Activated naive CD4-positive, alpha-beta T cell treated with anti-CD3 and anti-CD28 coated beads for 36 hours (primary cell): ENCODE measurements around the gene ARHGEF16. TPM values are rescaled to one million over a fixed set of nuclear protein-coding genes. Genes with fewer than 3 reads are reported as not detected.

Source experiments
- CTCF ChIA-PET: fragments of 350-600 bp; sonication (Branson Sonifier 250); formaldehyde crosslinking; loops from one replicate; lab custom pipeline; 2021; ENCODE audit warnings: antibody characterized with exemption; lab: Charles Lee
- DNase-seq: peaks from one replicate; pipeline ENCODE4 v3.0.0-alpha.2; 2020
- H3K27ac Mint-ChIP-seq: one replicate; pipeline ENCODE4 v1.8.0; 2021; ENCODE audit warnings: mild to moderate bottlenecking, mixed read lengths
- H3K27me3 Mint-ChIP-seq: one replicate; pipeline ENCODE4 v1.8.0; 2021; ENCODE audit warnings: low read depth, mixed read lengths
- H3K36me3 Mint-ChIP-seq: one replicate; pipeline ENCODE4 v1.8.0; 2021; ENCODE audit warnings: low read depth, mixed read lengths
- H3K4me1 Mint-ChIP-seq: one replicate; pipeline ENCODE4 v1.8.0; 2021; ENCODE audit warnings: low read depth, mixed read lengths
- H3K4me3 Mint-ChIP-seq: one replicate; pipeline ENCODE4 v1.8.0; 2021; ENCODE audit warnings: mild to moderate bottlenecking, moderate library complexity, mixed read lengths
- H3K9me3 Mint-ChIP-seq: one replicate; pipeline ENCODE4 v1.8.0; 2021; ENCODE audit warnings: mixed read lengths
- intact Hi-C: fragments of 100-400 bp; cut with micrococcal nuclease; formaldehyde crosslinking; loops from one replicate; pipeline ENCODE4 v1.15.1; 2023
- total RNA-seq, 2 experiments: library from RNA; stranded (reverse); gene quantifications; one replicate each; pipeline ENCODE4 v1.2.3, GENCODE V29; 2021

Gene ARHGEF16
- total RNA-seq, 2 experiments from 2014 or later = 0.17 TPM

DNA sequence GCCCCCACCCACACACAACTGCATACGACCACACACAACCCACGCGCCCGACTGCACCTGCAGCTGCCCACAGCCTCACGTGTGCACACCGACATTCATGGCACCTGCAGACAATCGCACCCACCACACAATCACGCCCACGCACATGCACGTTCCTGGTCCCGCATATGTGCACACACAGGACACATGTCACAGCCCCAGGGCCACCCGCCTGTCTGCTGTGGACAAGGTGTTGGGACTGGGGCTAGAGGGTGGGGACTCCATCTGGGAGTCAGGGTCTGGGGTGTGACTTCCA, 56.4 kb downstream of the ARHGEF16 start:
- CTCF ChIA-PET = no interaction called here
- Mint-ChIP-seq H3K36me3 (no peaks in the 10 kb centered on the region), H3K9me3 (no peaks in the 10 kb centered on the region), H3K27me3 (no peaks in the 10 kb centered on the region), H3K4me1 (no peaks in the 10 kb centered on the region), H3K27ac (no peak overlapping the region), H3K4me3 (no peak overlapping the region)
- DNase-seq = no peak
- intact Hi-C loops = no loop called here

DNA sequence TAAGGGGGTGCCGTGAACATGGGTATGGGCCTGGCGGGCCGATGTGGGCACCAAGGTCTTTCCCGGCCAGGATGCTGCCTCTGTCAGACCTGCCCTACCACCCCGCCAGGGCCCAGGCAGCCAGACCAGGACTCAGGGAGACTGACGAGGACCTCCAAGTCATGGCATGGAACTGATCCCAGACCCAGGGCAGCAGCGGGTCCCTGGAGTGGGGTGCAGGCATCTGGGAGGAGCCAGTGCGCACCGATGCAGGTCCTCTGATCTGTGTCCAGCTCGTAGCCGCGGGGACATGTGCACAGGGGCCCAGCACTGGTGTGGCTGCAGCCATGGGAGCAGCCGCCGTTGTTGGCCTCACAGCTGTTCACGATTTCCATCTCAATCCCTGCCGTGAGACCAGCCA, 56.8 kb downstream of the ARHGEF16 start:
- Mint-ChIP-seq H3K4me1 (no peaks in the 10 kb centered on the region), H3K4me3 (no peak overlapping the region), H3K36me3 (no peaks in the 10 kb centered on the region), H3K27me3 (no peaks in the 10 kb centered on the region), H3K27ac (no peak overlapping the region), H3K9me3 (no peaks in the 10 kb centered on the region)
- CTCF ChIA-PET = no interaction called here
- no peak for DNase-seq
- intact Hi-C loops = no loop called here

DNA sequence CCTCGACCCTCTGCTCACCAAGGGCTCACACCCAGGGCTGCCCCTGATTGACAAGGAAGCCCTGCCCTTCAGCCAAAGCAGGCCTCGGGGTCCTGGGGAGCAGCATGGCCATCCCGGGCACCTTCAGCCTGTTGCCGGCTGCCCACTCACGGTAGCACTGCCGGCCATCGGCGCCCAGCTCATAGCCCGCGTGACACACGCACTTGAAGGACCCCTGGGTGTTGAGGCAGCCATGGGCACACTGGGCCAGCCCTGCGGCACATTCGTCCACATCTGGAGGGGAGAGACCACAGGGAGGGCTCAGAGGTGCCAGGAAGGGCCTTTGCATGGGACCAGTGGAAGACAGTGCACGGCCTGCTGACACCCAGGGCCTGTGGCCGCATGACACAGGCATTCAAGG, 57.4 kb downstream of the ARHGEF16 start:
- Mint-ChIP-seq H3K27me3 (no peaks in the 10 kb centered on the region), H3K36me3 (no peaks in the 10 kb centered on the region), H3K4me3 (no peak overlapping the region), H3K27ac (no peak overlapping the region), H3K4me1 (no peaks in the 10 kb centered on the region), H3K9me3 (no peaks in the 10 kb centered on the region)
- intact Hi-C loops = no loop called here
- CTCF ChIA-PET = no interaction called here
- DNase-seq = no peak

DNA sequence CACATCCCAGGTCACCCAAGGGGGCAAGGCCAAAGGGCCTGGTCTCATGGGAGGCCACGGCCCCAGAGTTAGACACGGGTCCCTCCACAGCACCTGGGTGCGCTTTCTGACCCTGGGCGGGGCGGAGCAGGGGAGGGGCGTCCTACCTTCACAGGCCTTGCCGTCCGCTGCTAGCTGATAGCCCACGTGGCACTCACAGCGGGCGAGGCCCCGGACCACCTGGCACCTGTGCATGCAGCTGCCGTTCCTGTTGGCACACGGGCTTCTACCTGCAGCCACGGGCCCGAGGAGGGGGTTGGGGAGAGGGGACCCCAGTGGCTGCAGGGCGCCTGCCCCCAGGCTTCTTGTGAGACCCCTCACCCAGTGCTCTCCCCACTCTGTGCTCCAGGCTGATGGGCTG, 59.9 kb downstream of the ARHGEF16 start:
- CTCF ChIA-PET = no interaction called here
- DNase-seq = no peak
- intact Hi-C loops = no loop called here
- no peaks in the 10 kb centered on the region for H3K36me3 Mint-ChIP-seq
- no peaks in the 10 kb centered on the region for H3K27me3 Mint-ChIP-seq
- H3K4me1 Mint-ChIP-seq = no peaks in the 10 kb centered on the region
- H3K9me3 Mint-ChIP-seq = no peaks in the 10 kb centered on the region
- H3K4me3 Mint-ChIP-seq = no peak overlapping the region
- no peak overlapping the region for H3K27ac Mint-ChIP-seq

DNA sequence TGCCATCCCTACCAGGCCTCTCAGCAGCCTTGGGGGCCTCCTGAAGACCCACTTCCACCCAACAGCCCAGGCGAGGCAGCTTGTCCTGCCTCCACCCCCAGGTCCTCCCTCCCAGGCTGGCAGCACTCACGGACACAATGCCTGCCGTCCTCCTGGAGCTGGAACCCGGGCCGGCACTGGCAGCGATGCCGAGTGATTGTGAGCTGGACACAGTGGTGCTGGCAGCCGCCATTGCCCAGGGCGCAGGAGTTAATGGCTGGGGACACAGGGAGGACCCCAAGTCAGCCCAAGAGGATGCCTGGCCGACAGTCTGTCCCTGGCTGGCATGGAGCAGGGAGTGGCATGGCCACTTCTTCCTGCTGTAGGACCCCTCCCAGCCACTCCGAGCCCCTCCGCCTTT, 60.8 kb downstream of the ARHGEF16 start:
- CTCF ChIA-PET = no interaction called here
- H3K27ac Mint-ChIP-seq = no peak overlapping the region
- no peaks in the 10 kb centered on the region for H3K4me1 Mint-ChIP-seq
- H3K27me3 Mint-ChIP-seq = no peaks in the 10 kb centered on the region
- H3K9me3 Mint-ChIP-seq = no peaks in the 10 kb centered on the region
- no peak overlapping the region for H3K4me3 Mint-ChIP-seq
- no peak for DNase-seq
- no peaks in the 10 kb centered on the region for H3K36me3 Mint-ChIP-seq
- intact Hi-C loops = no loop called here

DNA sequence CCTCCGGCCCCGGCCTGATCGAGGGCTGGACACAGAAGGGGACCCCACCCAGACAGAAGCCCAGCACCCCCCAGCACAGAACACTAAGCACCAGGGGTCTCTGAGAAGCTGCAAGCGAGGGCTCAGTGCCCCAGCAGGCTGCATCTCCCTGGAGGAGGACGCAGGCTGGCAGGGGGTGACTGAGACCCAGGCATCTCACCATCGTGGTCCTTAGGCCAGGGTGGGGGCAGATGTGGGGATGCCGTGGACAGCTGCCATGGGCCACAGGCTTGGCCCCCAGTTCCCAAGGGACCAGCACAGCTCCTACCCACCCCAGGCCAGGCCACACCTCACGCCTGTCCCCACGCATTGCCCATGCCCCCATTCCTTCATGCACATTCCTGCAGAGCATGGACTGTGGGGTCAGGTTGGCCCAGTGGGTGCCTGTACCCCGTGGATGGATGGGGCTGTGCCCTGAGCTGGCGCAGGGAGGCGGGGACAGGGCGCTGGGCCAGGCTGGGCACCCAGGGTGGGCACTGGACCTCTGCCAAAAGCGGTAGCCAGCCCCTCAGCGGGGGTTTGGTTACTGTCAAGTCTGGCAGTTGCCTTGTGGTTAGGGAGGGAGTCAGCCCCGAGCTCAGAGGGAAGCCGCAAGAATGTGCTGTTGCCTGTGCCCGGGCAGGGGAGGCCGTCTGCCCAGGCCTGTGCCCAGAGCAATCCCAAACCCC, 61.5 kb downstream of the ARHGEF16 start:
- H3K9me3 Mint-ChIP-seq = no peaks in the 10 kb centered on the region
- DNase-seq = no peak
- intact Hi-C loops = no loop called here
- H3K27ac Mint-ChIP-seq = no peak overlapping the region
- CTCF ChIA-PET = no interaction called here
- H3K4me3 Mint-ChIP-seq = no peak overlapping the region
- no peaks in the 10 kb centered on the region for H3K27me3 Mint-ChIP-seq
- H3K4me1 Mint-ChIP-seq = no peaks in the 10 kb centered on the region
- no peaks in the 10 kb centered on the region for H3K36me3 Mint-ChIP-seq

DNA sequence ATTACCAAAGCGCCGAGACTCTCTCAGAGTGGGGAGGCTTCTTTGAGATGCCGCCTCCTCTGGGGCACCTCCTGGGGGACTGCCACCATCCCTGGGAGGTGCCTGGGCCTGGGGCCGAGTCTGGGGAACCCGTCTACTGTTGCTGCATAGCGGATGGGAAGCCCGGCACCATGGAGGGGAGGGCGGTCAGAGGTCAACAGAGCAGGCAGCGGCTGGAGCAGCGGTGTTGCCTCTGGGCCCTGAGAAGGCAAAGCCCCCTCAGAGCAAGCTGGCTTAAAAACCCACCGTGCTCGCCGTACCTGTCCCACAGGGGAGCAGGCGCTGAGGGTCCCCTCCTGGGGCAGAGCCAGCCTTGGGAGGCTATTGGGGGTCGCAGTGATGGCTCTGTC, 62.0 kb downstream of the ARHGEF16 start:
- Mint-ChIP-seq H3K36me3 (no peaks in the 10 kb centered on the region), H3K27me3 (no peaks in the 10 kb centered on the region), H3K4me3 (no peak overlapping the region), H3K9me3 (no peaks in the 10 kb centered on the region), H3K4me1 (no peaks in the 10 kb centered on the region), H3K27ac (no peak overlapping the region)
- DNase-seq = no peak
- intact Hi-C loops = no loop called here
- CTCF ChIA-PET = no interaction called here

DNA sequence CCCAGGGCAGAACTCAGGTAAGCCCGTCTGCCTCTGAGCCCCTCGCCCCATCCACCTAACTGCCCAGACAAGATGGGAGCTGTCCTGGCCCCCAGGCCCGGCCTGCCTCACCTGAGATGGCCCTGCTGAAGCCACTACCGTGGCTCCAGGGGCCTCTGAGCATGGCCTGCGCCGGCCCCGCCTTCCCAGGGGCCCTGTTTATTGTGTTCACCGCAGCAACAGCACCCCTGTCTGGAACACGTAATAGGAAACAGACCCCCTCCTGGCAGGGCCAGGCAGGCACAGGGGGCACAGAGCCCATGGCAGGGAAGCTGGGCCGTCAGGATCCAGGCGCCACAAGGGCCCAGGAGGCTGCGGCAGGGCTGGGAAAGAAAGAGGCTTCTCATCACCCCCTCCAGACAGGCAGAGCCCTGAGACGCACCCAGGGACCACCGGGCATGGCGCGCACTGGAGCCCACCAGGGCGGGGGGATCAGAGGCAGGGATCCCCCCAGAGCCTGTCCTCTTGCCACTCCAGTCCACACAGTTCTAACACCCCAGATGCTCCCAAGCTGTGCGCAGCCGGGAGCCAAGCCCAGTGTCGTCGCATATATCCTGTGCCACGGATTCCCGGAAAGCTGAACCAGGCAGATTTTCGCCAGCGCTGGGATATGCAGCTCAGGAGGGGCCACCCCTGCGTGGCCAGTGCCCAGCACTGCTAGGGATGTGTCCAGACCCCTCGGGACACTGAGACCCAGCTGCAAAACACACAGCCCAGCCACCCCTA, 62.6 kb downstream of the ARHGEF16 start:
- H3K9me3 Mint-ChIP-seq = no peaks in the 10 kb centered on the region
- H3K4me1 Mint-ChIP-seq = no peaks in the 10 kb centered on the region
- H3K4me3 Mint-ChIP-seq = no peak overlapping the region
- H3K27ac Mint-ChIP-seq = no peak overlapping the region
- CTCF ChIA-PET = interaction anchor here (1.4 to 2.3 kb wide), 3 partner anchors 15 to 102 kb away, joined by 3 to 15 read pairs (median 5); no protein-coding TSS in a partner anchor
- no peaks in the 10 kb centered on the region for H3K36me3 Mint-ChIP-seq
- no peak for DNase-seq
- H3K27me3 Mint-ChIP-seq = no peaks in the 10 kb centered on the region
- intact Hi-C loops = no loop called here

DNA sequence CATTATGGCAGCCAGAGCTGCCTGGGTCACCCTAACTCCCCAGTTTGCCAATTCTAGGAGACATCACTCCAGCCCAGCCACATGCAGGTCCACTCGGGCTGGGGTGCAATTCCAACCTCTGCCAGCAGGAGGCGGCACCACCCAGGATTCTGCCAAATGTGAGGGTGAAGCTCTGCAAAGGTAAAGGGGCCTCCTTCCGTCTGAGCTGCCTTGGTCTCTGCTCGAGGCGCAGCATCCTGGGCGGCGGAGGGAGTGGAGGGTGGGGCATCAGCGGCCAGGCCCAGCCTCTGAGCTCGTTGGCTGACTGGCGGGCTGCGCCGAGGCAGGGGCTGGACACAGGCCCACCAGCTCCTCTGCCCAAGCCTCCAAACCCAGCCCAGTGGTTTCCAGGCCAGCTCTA, 63.8 kb downstream of the ARHGEF16 start:
- DNase-seq = peak; percentile 24
- Mint-ChIP-seq H3K36me3 (no peaks in the 10 kb centered on the region), H3K4me3 (no peak overlapping the region), H3K27ac (no peak overlapping the region), H3K4me1 (no peaks in the 10 kb centered on the region), H3K27me3 (no peaks in the 10 kb centered on the region), H3K9me3 (no peaks in the 10 kb centered on the region)
- CTCF ChIA-PET = interaction anchor here (0.8 to 2.3 kb wide), 6 partner anchors 12 to 101 kb away, joined by 3 to 15 read pairs (median 3); no protein-coding TSS in a partner anchor
- intact Hi-C loops = no loop called here

DNA sequence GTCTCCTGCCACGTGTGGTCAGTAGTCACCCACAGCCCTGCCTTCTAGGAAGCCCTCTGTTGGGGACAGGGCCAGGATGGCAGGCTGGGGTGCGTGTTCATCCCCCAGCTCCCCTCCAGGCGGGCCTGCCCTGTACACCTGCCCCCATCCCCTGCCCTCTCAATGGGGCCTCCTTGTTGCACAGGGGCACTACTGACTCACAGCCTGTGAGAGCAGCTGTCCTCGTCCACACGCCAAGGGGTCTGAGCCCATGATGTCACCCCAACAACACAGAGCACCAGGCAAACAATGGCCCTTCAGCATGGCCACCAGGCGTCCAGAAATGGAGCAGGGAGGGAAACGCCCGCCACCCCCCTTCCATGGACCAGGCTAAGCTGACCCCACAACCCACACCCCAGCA, 64.3 kb downstream of the ARHGEF16 start:
- Mint-ChIP-seq H3K36me3 (no peaks in the 10 kb centered on the region), H3K9me3 (no peaks in the 10 kb centered on the region), H3K27me3 (no peaks in the 10 kb centered on the region), H3K27ac (no peak overlapping the region), H3K4me3 (no peak overlapping the region), H3K4me1 (no peaks in the 10 kb centered on the region)
- CTCF ChIA-PET = interaction anchor here (0.8 to 2.3 kb wide), 5 partner anchors 12 to 101 kb away, joined by 3 to 15 read pairs (median 3); no protein-coding TSS in a partner anchor
- intact Hi-C loops = no loop called here
- no peak for DNase-seq

DNA sequence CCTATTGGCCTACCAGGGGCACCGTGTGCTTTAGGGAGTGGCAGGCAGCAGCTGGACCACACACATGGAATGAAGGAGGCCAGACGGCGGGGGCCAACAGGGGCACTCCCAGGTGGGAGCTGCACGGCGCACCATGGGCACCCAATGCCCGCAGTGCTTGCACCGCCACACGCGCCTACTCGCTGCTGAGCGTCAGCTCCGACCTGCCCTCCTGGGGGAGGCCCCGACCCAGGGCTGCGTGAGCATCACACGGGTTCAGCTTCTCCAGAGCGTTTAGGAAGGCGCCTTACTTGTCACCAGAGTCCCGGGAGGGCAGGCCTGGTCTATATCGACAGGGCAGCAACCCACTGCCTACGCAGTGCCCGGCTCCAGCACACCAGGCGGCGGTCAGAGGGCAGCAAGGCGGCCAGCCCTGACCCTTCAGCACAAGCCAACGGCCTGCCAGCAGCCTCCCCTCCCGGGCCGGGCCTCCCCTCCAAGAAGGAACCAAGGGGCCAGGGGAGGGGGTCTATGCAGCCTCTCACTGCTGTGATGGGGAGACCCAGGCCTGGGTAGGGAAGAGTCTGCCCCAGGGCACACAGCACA, 64.9 kb downstream of the ARHGEF16 start:
- DNase-seq = no peak
- H3K4me3 Mint-ChIP-seq = no peak overlapping the region
- H3K36me3 Mint-ChIP-seq = no peaks in the 10 kb centered on the region
- no peaks in the 10 kb centered on the region for H3K27me3 Mint-ChIP-seq
- no peaks in the 10 kb centered on the region for H3K9me3 Mint-ChIP-seq
- peaks cover 1% of the 10 kb centered on the region for H3K4me1 Mint-ChIP-seq
- CTCF ChIA-PET = interaction anchor here (2.3 kb wide), 1 partner anchor 100 kb away, joined by 15 read pairs; no protein-coding TSS in a partner anchor
- H3K27ac Mint-ChIP-seq = no peak overlapping the region
- intact Hi-C loops = no loop called here

DNA sequence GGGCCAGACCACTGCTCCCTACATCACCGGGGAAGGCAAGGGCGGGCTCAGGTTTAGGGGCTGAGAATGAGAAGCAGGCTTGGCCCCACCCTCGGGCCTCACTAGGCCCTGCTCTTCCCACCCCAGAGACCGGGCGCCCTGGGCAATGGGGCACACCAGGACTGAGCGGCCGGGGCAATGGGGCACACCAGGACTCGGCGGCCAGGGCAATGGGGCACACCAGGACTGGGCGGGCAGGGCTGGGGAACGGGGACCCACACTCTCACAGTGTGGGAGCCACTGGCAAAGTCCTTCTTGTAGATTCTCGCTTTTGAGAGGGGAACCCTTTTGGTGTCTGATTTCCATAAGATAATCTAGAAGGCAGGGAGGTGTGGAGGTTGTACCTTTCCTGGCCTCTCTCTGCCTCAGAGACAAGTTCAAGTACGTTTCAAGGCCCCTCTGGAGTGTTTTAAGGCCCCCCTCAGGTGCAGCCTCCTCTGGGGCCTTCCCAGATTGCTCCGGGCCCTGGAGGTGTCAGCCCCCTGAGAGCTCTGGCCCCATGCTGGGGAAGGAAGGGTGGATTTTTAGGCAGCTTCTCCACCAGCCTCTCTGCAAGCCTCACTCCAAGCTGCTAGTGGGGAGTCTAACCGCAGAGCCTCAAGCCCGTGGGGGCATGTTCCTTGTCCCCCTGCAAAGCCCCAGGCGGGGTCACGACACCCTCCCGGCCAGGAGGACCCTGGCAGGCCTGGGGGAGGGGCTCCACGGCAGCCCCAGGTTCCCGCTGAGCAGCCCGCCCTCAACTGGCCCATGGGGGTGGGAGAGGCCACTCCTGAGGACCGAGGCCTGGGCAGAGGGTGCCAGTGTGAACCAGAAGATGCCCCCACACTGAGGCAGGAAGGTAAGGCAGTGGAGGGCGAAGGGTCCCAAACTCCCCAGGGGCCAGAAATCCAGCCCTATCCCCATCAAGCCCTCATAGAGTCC, 66.2 kb downstream of the ARHGEF16 start:
- Mint-ChIP-seq H3K27ac (no peak overlapping the region), H3K27me3 (no peaks in the 10 kb centered on the region), H3K4me1 (peaks cover 5% of the 10 kb centered on the region), H3K36me3 (no peaks in the 10 kb centered on the region), H3K9me3 (no peaks in the 10 kb centered on the region), H3K4me3 (no peak overlapping the region)
- no peak for DNase-seq
- intact Hi-C loops = no loop called here
- CTCF ChIA-PET = no interaction called here
